T-helper 2 cell treated with Interferon-gamma antibody and Interleukin-4, amounts not matched to agents 5 μg/mL and 100 μg/mL, for 36 hours (primary cell): ENCODE data around the gene CEP128.

Experiments
- DNase-seq: peaks from one replicate; pipeline ENCODE4 v3.0.0; 2021; ENCODE audit warnings: low spot score
- H3K27ac Mint-ChIP-seq: one replicate; pipeline ENCODE4 v1.8.0; 2021; ENCODE audit warnings: mild to moderate bottlenecking, mixed read lengths
- H3K27me3 Mint-ChIP-seq: one replicate; pipeline ENCODE4 v1.8.0; 2021; ENCODE audit warnings: low read depth, mixed read lengths
- H3K36me3 Mint-ChIP-seq: one replicate; pipeline ENCODE4 v1.8.0; 2021; ENCODE audit warnings: low read depth, mixed read lengths
- H3K4me1 Mint-ChIP-seq: one replicate; pipeline ENCODE4 v1.8.0; 2021; ENCODE audit warnings: low read depth, mixed read lengths
- H3K4me3 Mint-ChIP-seq: one replicate; pipeline ENCODE4 v1.8.0; 2022; ENCODE audit warnings: mild to moderate bottlenecking, moderate library complexity, mixed read lengths
- H3K9me3 Mint-ChIP-seq: one replicate; pipeline ENCODE4 v1.8.0; 2021; ENCODE audit warnings: mixed read lengths

The CEP128 gene

GRCh38 chr14:80523518-80524117 lies 417.9 kb downstream of the CEP128 start:
- no peaks in the 10 kb centered on the region for H3K36me3 Mint-ChIP-seq
- no peaks in the 10 kb centered on the region for H3K4me1 Mint-ChIP-seq
- no peak for DNase-seq
- H3K9me3 Mint-ChIP-seq: no peaks in the 10 kb centered on the region
- no peaks in the 10 kb centered on the region for H3K27me3 Mint-ChIP-seq
- no peak overlapping the region for H3K4me3 Mint-ChIP-seq
- H3K27ac Mint-ChIP-seq: no peak overlapping the region

DNA sequence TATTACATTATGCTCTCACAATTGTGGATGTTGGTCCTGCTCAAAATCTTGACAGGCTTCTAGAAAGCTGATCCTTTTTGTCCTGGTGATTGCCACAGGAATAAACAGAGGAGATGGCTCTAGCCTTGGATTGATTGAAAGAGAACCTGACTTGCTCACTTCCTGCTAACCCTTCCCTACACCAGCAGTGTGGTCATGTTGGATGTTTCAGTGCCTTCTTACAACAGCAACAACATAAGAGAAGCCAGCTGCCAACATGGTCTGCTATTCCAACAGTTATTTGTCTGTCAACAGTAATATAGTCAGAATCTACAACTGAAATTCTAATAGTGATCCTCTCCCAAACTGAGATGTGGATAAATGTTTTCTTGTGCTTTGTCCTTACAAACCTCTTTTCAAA lies 418.6 kb downstream of the CEP128 start:
- no peak for DNase-seq
- Mint-ChIP-seq H3K4me1 (no peaks in the 10 kb centered on the region), H3K27me3 (no peaks in the 10 kb centered on the region), H3K4me3 (no peak overlapping the region), H3K27ac (no peak overlapping the region), H3K36me3 (no peaks in the 10 kb centered on the region), H3K9me3 (no peaks in the 10 kb centered on the region)

GRCh38 chr14:80522411-80522810 lies 419.1 kb downstream of the CEP128 start:
- Mint-ChIP-seq H3K27me3 (no peaks in the 10 kb centered on the region), H3K9me3 (no peaks in the 10 kb centered on the region)

GRCh38 chr14:80521456-80521855 lies 420.1 kb downstream of the CEP128 start:
- Mint-ChIP-seq H3K9me3 (no peaks in the 10 kb centered on the region), H3K36me3 (no peaks in the 10 kb centered on the region), H3K4me3 (no peak overlapping the region), H3K4me1 (no peaks in the 10 kb centered on the region), H3K27me3 (no peaks in the 10 kb centered on the region), H3K27ac (no peak overlapping the region)
- DNase-seq: no peak

More at GRCh38 chr14:80522411-80522810, 419.1 kb downstream of the CEP128 start:
- Mint-ChIP-seq H3K4me1 (no peaks in the 10 kb centered on the region), H3K4me3 (no peak overlapping the region), H3K36me3 (no peaks in the 10 kb centered on the region), H3K27ac (no peak overlapping the region)
- DNase-seq: no peak

DNA sequence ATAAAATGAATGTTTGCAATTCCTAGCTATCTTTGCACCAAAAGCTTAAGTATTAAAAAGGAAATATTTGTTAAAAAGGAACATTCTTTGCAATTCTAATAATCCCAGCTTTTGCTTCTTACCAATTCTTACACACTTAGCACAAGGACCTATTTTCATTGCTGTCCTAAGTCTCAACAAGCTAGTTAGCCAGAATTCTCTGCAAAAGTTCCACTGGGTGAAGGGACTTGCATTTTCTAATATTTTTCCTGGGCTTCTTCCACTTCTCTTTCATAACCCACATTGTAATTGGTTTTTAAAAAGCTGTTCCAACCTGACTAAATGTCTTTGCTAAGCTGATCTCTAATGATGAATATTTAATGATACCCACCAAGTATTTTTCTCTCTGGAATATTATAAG lies 422.5 kb downstream of the CEP128 start:
- Mint-ChIP-seq H3K9me3 (peaks cover 11% of the 10 kb centered on the region), H3K4me1 (no peaks in the 10 kb centered on the region), H3K4me3 (no peak overlapping the region), H3K27me3 (no peaks in the 10 kb centered on the region), H3K36me3 (no peaks in the 10 kb centered on the region), H3K27ac (no peak overlapping the region)
- no peak for DNase-seq

GRCh38 chr14:80518173-80518572 lies 423.4 kb downstream of the CEP128 start:
- no peak for DNase-seq
- Mint-ChIP-seq H3K9me3 (peaks cover 14% of the 10 kb centered on the region), H3K36me3 (no peaks in the 10 kb centered on the region), H3K4me1 (no peaks in the 10 kb centered on the region), H3K4me3 (no peak overlapping the region), H3K27me3 (no peaks in the 10 kb centered on the region), H3K27ac (no peak overlapping the region)

GRCh38 chr14:80507292-80507869 lies 434.2 kb downstream of the CEP128 start:
- Mint-ChIP-seq H3K4me1 (no peaks in the 10 kb centered on the region), H3K4me3 (no peak overlapping the region), H3K27ac (no peak overlapping the region), H3K9me3 (no peaks in the 10 kb centered on the region), H3K27me3 (peaks cover 3% of the 10 kb centered on the region), H3K36me3 (peaks cover 2% of the 10 kb centered on the region)
- no peak for DNase-seq

- no peak overlapping the region for H3K4me3 Mint-ChIP-seq
- H3K27ac Mint-ChIP-seq: no peak overlapping the region
- DNase-seq: no peak
- H3K4me1 Mint-ChIP-seq: no peaks in the 10 kb centered on the region
- peaks cover 2% of the 10 kb centered on the region for H3K36me3 Mint-ChIP-seq
- H3K27me3 Mint-ChIP-seq: no peaks in the 10 kb centered on the region
- no peaks in the 10 kb centered on the region for H3K9me3 Mint-ChIP-seq
Observed at GRCh38 chr14:80504781-80505180, 436.8 kb downstream of the CEP128 start.

GRCh38 chr14:80498533-80498932 lies 443.0 kb downstream of the CEP128 start:
- no peaks in the 10 kb centered on the region for H3K36me3 Mint-ChIP-seq
- no peak overlapping the region for H3K4me3 Mint-ChIP-seq
- H3K9me3 Mint-ChIP-seq: no peaks in the 10 kb centered on the region
- no peak for DNase-seq
- no peaks in the 10 kb centered on the region for H3K4me1 Mint-ChIP-seq
- H3K27ac Mint-ChIP-seq: no peak overlapping the region
- no peaks in the 10 kb centered on the region for H3K27me3 Mint-ChIP-seq

DNA sequence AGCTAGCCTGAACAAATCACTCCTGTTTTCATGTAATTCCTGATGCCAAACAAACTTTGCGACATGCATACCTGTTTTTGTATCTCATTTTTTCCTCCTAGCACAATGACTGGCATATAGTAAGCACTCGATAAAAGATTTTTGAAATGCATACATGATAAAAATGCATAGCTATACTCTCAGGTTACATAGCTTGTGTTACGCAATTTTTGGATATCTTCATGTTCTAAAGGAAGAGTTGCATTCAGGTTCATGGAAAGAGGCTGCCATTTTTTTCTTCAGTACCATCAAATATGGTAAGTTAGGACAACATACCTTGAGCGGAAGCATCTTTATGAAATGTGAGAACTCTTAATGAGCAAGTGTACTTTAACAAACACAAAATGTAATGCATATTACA lies 445.4 kb downstream of the CEP128 start:
- Mint-ChIP-seq H3K4me3 (no peak overlapping the region), H3K4me1 (peaks cover 1% of the 10 kb centered on the region), H3K9me3 (no peaks in the 10 kb centered on the region), H3K36me3 (no peaks in the 10 kb centered on the region), H3K27ac (no peak overlapping the region), H3K27me3 (no peaks in the 10 kb centered on the region)
- DNase-seq: no peak

- Mint-ChIP-seq H3K36me3 (no peaks in the 10 kb centered on the region), H3K9me3 (no peaks in the 10 kb centered on the region), H3K4me1 (peaks cover 2% of the 10 kb centered on the region), H3K4me3 (no peak overlapping the region), H3K27ac (no peak overlapping the region), H3K27me3 (no peaks in the 10 kb centered on the region)
- DNase-seq: no peak
Observed at GRCh38 chr14:80494769-80495168, 446.8 kb downstream of the CEP128 start.

DNA sequence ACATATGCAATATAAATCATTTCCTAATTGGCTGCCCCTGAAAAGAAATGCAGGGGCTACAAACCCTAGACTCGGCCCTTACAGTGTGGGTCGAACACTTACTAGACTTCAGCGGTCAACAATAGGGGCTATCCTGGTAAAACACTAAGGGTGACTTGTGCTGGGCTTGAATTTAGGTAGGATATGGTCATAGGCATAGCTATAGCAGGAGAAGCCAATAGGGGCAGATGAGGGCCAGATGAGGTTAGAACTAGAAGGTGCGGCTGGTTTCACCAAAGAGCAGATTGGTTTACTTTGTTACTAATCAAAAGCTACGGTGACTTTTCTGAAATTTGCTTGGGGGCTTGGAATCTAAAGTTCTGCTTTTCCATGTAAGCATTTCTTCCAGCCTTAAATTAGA lies 447.9 kb downstream of the CEP128 start:
- no peak for DNase-seq

GRCh38 chr14:80491650-80492049 lies 449.9 kb downstream of the CEP128 start:
- Mint-ChIP-seq H3K9me3 (no peaks in the 10 kb centered on the region), H3K27ac (no peak overlapping the region), H3K27me3 (no peaks in the 10 kb centered on the region), H3K4me3 (no peak overlapping the region), H3K4me1 (peaks cover 2% of the 10 kb centered on the region), H3K36me3 (no peaks in the 10 kb centered on the region)
- DNase-seq: no peak

More for the DNA sequence above, 447.9 kb downstream of the CEP128 start:
- Mint-ChIP-seq H3K4me3 (no peak overlapping the region), H3K27ac (no peak overlapping the region), H3K36me3 (no peaks in the 10 kb centered on the region), H3K4me1 (peaks cover 2% of the 10 kb centered on the region), H3K9me3 (no peaks in the 10 kb centered on the region), H3K27me3 (no peaks in the 10 kb centered on the region)

GRCh38 chr14:80491131-80491530 lies 450.4 kb downstream of the CEP128 start:
- Mint-ChIP-seq H3K27ac (no peak overlapping the region), H3K27me3 (no peaks in the 10 kb centered on the region), H3K9me3 (no peaks in the 10 kb centered on the region), H3K4me3 (no peak overlapping the region), H3K36me3 (no peaks in the 10 kb centered on the region), H3K4me1 (peaks cover 2% of the 10 kb centered on the region)
- no peak for DNase-seq

GRCh38 chr14:80489513-80489912 lies 452.0 kb downstream of the CEP128 start:
- H3K27ac Mint-ChIP-seq: no peak overlapping the region
- no peaks in the 10 kb centered on the region for H3K9me3 Mint-ChIP-seq
- H3K27me3 Mint-ChIP-seq: no peaks in the 10 kb centered on the region
- H3K4me1 Mint-ChIP-seq: peaks cover 2% of the 10 kb centered on the region
- no peak for DNase-seq
- no peaks in the 10 kb centered on the region for H3K36me3 Mint-ChIP-seq
- no peak overlapping the region for H3K4me3 Mint-ChIP-seq
